H9 (cell line): ENCODE results near the gene IRF2. TPM values are rescaled to one million over a fixed set of nuclear protein-coding genes. Genes with fewer than 3 reads are reported as not detected.

Source experiments
- DNase-seq: peaks from one replicate; pipeline ENCODE4 v3.0.0-alpha.2; 2017
- H2AFZ ChIP-seq: one replicate; pipeline ENCODE4 v1.6.1; 2013; ENCODE audit warnings: mild to moderate bottlenecking, low read length, control low read depth, moderate library complexity
- H2AK5ac ChIP-seq: 2 replicates; pipeline ENCODE4 v1.6.1; 2013; ENCODE audit warnings: low read length, control low read depth, mixed read lengths; ENCODE audit not compliant: insufficient read length
- H2BK120ac ChIP-seq: one replicate; pipeline ENCODE4 v1.6.1; 2013; ENCODE audit warnings: low read depth, mild to moderate bottlenecking, low read length, control low read depth, inconsistent platforms; ENCODE audit not compliant: poor library complexity, severe bottlenecking
- H2BK12ac ChIP-seq: 2 replicates; pipeline ENCODE4 v1.6.1; 2013; ENCODE audit warnings: low read length, control low read depth, mixed read lengths, low read depth; ENCODE audit not compliant: insufficient read length
- H2BK15ac ChIP-seq: 2 replicates; pipeline ENCODE4 v1.6.1; 2013; ENCODE audit warnings: low read depth, low read length, control low read depth
- H2BK20ac ChIP-seq: one replicate; pipeline ENCODE4 v1.6.1; 2013; ENCODE audit warnings: low read depth, mild to moderate bottlenecking, low read length, control low read depth, inconsistent platforms; ENCODE audit not compliant: poor library complexity, severe bottlenecking
- H2BK5ac ChIP-seq: 2 replicates; pipeline ENCODE4 v1.6.1; 2013; ENCODE audit warnings: low read length, control low read depth, mixed read lengths; ENCODE audit not compliant: insufficient read length
- H3K14ac ChIP-seq: 2 replicates; pipeline ENCODE4 v1.6.1; 2013; ENCODE audit warnings: low read length, control low read depth; ENCODE audit not compliant: insufficient read depth
- H3K18ac ChIP-seq: 2 replicates; pipeline ENCODE4 v1.6.1; 2013; ENCODE audit warnings: low read depth, mild to moderate bottlenecking, mixed read lengths, low read length, control low read depth; ENCODE audit not compliant: insufficient read length
- H3K23ac ChIP-seq: 2 replicates; pipeline ENCODE4 v1.6.1; 2013; ENCODE audit warnings: low read length, control low read depth, mixed read lengths, low read depth; ENCODE audit not compliant: insufficient read length
- H3K23me2 ChIP-seq: 2 replicates; pipeline ENCODE4 v1.6.1; 2013; ENCODE audit warnings: low read depth, mild to moderate bottlenecking, mixed read lengths, low read length, control low read depth; ENCODE audit not compliant: insufficient read length, poor library complexity, severe bottlenecking
- H3K27ac ChIP-seq: 2 replicates; pipeline ENCODE4 v1.5.1; 2013; ENCODE audit warnings: low read length, control low read depth, mixed read lengths, low read depth; ENCODE audit not compliant: insufficient read length
- H3K27me3 ChIP-seq: 2 replicates; pipeline ENCODE4 v1.6.1; 2013; ENCODE audit warnings: low read length, control low read depth, inconsistent platforms; ENCODE audit not compliant: insufficient read depth
- H3K4ac ChIP-seq: 2 replicates; pipeline ENCODE4 v1.6.1; 2013; ENCODE audit warnings: low read depth, mild to moderate bottlenecking, control low read depth, inconsistent platforms, low read length, moderate library complexity
- H3K4me1 ChIP-seq: 2 replicates; pipeline ENCODE4 v1.6.1; 2013; ENCODE audit warnings: low read length, control low read depth, inconsistent platforms; ENCODE audit not compliant: insufficient read depth
- H3K4me2 ChIP-seq: 2 replicates; pipeline ENCODE4 v1.6.1; 2013; ENCODE audit warnings: low read length, control low read depth, mixed read lengths; ENCODE audit not compliant: insufficient read length, insufficient read depth
- H3K56ac ChIP-seq: 2 replicates; pipeline ENCODE4 v1.6.1; 2013; ENCODE audit warnings: low read depth, mild to moderate bottlenecking, mixed read lengths, low read length, control low read depth; ENCODE audit not compliant: insufficient read length
- H3K79me1 ChIP-seq: 2 replicates; pipeline ENCODE4 v1.6.1; 2013; ENCODE audit warnings: low read depth, mild to moderate bottlenecking, moderate library complexity, low read length, control low read depth, inconsistent platforms; ENCODE audit not compliant: insufficient read depth, poor library complexity, severe bottlenecking
- H3K79me2 ChIP-seq: 2 replicates; pipeline ENCODE4 v1.6.1; 2013; ENCODE audit warnings: low read length, control low read depth, inconsistent platforms; ENCODE audit not compliant: insufficient read depth
- H3K9ac ChIP-seq: 2 replicates; pipeline ENCODE4 v1.6.1; 2013; ENCODE audit warnings: low read length, control low read depth, mixed read lengths; ENCODE audit not compliant: insufficient read length; ENCODE audit errors: extremely low read depth
- H3K9me3 ChIP-seq: one replicate; pipeline ENCODE4 v1.6.1; 2013; ENCODE audit warnings: low read depth, low read length, inconsistent platforms; ENCODE audit not compliant: control insufficient read depth
- H3T11ph ChIP-seq: one replicate; pipeline ENCODE4 v1.6.1; 2013; ENCODE audit warnings: mild to moderate bottlenecking, low read length, control low read depth, inconsistent platforms
- H4K20me1 ChIP-seq: one replicate; pipeline ENCODE4 v1.6.1; 2013; ENCODE audit not compliant: control insufficient read depth, insufficient read length, insufficient read depth
- H4K5ac ChIP-seq: 2 replicates; pipeline ENCODE4 v1.6.1; 2013; ENCODE audit warnings: low read depth, mild to moderate bottlenecking, mixed read lengths, low read length, control low read depth; ENCODE audit not compliant: insufficient read length
- H4K8ac ChIP-seq: replicated peaks from 2 replicates; pipeline ENCODE4 v1.6.1; 2013; ENCODE audit warnings: low read length, control low read depth, mixed read lengths, low read depth; ENCODE audit not compliant: insufficient read length
- H4K91ac ChIP-seq: 2 replicates; pipeline ENCODE4 v1.6.1; 2013; ENCODE audit warnings: low read depth, mild to moderate bottlenecking, moderate library complexity, mixed read lengths, low read length, control low read depth; ENCODE audit not compliant: insufficient read length
- H3K27ac Mint-ChIP-seq, 3 experiments: 2 replicates in 2 of 3; 3 replicates in 1 of 3; pipeline ENCODE4 v1.8.0; 2020 to 2021; ENCODE audit warnings: mixed read lengths in 3 of 3, mild to moderate bottlenecking in 1 of 3, moderate library complexity in 1 of 3
- H3K27me3 Mint-ChIP-seq: 2 replicates; pipeline ENCODE4 v1.8.0; 2021; ENCODE audit warnings: low read depth, mild to moderate bottlenecking, moderate library complexity, mixed read lengths
- H3K36me3 Mint-ChIP-seq, 3 experiments: 2 replicates in 2 of 3; 3 replicates in 1 of 3; pipeline ENCODE4 v1.8.0; 2020 to 2021; ENCODE audit warnings: low read depth in 3 of 3, mixed read lengths in 3 of 3; ENCODE audit not compliant: insufficient read depth in 1 of 3
- H3K4me1 Mint-ChIP-seq, 2 experiments: 2 replicates each; pipeline ENCODE4 v1.8.0; 2020; ENCODE audit warnings: mixed read lengths in 2 of 2
- H3K4me3 Mint-ChIP-seq, 2 experiments: 2 replicates in 1 of 2; 3 replicates in 1 of 2; pipeline ENCODE4 v1.8.0; 2020 to 2021; ENCODE audit warnings: mild to moderate bottlenecking in 2 of 2, mixed read lengths in 2 of 2, moderate library complexity in 1 of 2
- H3K9me3 Mint-ChIP-seq, 2 experiments: 2 replicates in 1 of 2; 3 replicates in 1 of 2; pipeline ENCODE4 v1.8.0; 2020; ENCODE audit warnings: mild to moderate bottlenecking in 2 of 2, mixed read lengths in 2 of 2, moderate library complexity in 1 of 2
- CTCF ChIP-seq: fragments of 200-600 bp; sonication (generic); conservative IDR thresholded peaks from 3 replicates; pipeline ENCODE4 v1.8.0; 2021; ENCODE audit warnings: antibody characterized with exemption, mild to moderate bottlenecking
- WGBS: extraction: QIAGEN DNeasy Blood & Tissue Kit; methylation state at CpG from one replicate; pipeline ENCODE4 v1.1.7; 2013; ENCODE audit warnings: missing lambda C conversion rate, low lambda C conversion rate, mixed read lengths; ENCODE audit not compliant: insufficient read length; ENCODE audit errors: extremely low coverage; 5-methylcytosine and 5-hydroxymethylcytosine counted together
- total RNA-seq: library from RNA; stranded (reverse); gene quantifications from 2 replicates; pipeline ENCODE4 v1.2.1, GENCODE V29; 2021

The IRF2 gene
- total RNA-seq, 1 experiment from 2014 or later: 13.5 TPM

DNA sequence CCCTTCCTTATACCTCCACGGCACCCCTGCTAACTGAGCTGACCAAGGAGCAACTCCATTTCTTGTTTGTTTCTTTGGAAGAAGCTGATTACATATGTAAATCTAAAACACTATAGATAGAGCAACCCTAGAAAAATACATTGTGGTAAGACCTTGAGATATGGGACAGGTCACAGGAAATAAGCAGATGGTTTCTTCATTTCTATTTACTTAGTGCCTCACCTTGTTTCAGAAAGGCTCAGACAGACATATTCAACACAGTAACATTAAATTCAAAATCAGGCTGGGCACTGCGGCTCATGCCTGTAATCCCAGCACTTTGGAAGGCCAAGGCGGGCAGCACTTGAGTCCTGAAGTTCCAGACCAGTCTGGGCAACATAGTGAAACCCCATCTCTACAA lies 47.3 kb downstream of the IRF2 start:
- Histone ChIP-seq H3K4me2 (no peak overlapping the region), H4K8ac (no peak overlapping the region), H4K91ac (no peak overlapping the region), H2BK5ac (no peak overlapping the region), H3K23ac (no peak overlapping the region), H3T11ph (no peak overlapping the region), H3K79me1 (peaks cover 2% of the 10 kb centered on the region), H3K23me2 (no peaks in the 10 kb centered on the region), H4K5ac (no peak overlapping the region), H3K4ac (no peak overlapping the region), H3K27me3 (no peaks in the 10 kb centered on the region), H2BK12ac (no peak overlapping the region), H2AFZ (no peak overlapping the region), H3K79me2 (peaks cover 3% of the 10 kb centered on the region; the same call in 1 of the 2 replicates), H3K27ac (no peak overlapping the region), H2BK120ac (no peak overlapping the region), H3K14ac (no peak overlapping the region), H2BK20ac (no peak overlapping the region), H3K9ac (no peak overlapping the region), H2BK15ac (no peak overlapping the region), H4K20me1 (no peaks in the 10 kb centered on the region), H3K4me1 (peaks cover 5% of the 10 kb centered on the region; the same call in 1 of the 2 replicates), H3K56ac (no peak overlapping the region), H3K9me3 (peaks cover 11% of the 10 kb centered on the region), H2AK5ac (no peak overlapping the region), H3K18ac (no peak overlapping the region)
- WGBS: no CpG with 5 or more reads among the region's 3 CpGs
- peaks cover 33 to 57% (median 55%) of the 10 kb centered on the region in 3 experiments; a peak in 6 of 7 replicates for H3K36me3 Mint-ChIP-seq
- DNase-seq: no peak
- no peaks in the 10 kb centered on the region for H3K27me3 Mint-ChIP-seq
- no peak overlapping the region for H3K4me3 Mint-ChIP-seq
- H3K9me3 Mint-ChIP-seq: peaks cover 11% of the 10 kb centered on the region in 2 experiments
- H3K27ac Mint-ChIP-seq: no peak overlapping the region
- peaks cover 18 to 21% of the 10 kb centered on the region in 2 experiments for H3K4me1 Mint-ChIP-seq
- TF ChIP-seq CTCF: no peak
